Lung (tissue), 16 donors: ENCODE data around the gene NETO1. TPM values are rescaled to one million over a fixed set of nuclear protein-coding genes. Genes with fewer than 3 reads are reported as not detected.

ENCODE experiments used
- ATAC-seq: fragments of 200-7000 bp; cut with Tn5 transposase; one replicate; pipeline ENCODE4 v1.9.1; 2020; ENCODE audit warnings: moderate number of reproducible peaks; ENCODE audit not compliant: insufficient read depth, low FRiP score
- DNase-seq, 3 donors: peaks; one replicate each; pipeline ENCODE4 v3.0.0-alpha.2; 2013 to 2017
- H3K27ac ChIP-seq, 2 donors: one replicate each; pipeline ENCODE4 v1.5.1; 2013; ENCODE audit warnings: mild to moderate bottlenecking in 2 of 2, moderate library complexity in 2 of 2, control low read depth in 1 of 2, inconsistent platforms in 1 of 2, low read depth in 1 of 2, low read length in 1 of 2
- H3K27me3 ChIP-seq, 3 donors: one replicate each; pipeline ENCODE4 v1.5.1; 2013; ENCODE audit warnings: low read length in 2 of 3; ENCODE audit not compliant: control insufficient read depth in 3 of 3, insufficient read depth in 3 of 3
- H3K36me3 ChIP-seq, 4 donors: one replicate each; pipeline ENCODE4 v1.5.1; 2013; ENCODE audit warnings: low read length in 4 of 4, mild to moderate bottlenecking in 1 of 4, moderate library complexity in 1 of 4; ENCODE audit not compliant: control insufficient read depth in 4 of 4, insufficient read depth in 4 of 4
- H3K4me1 ChIP-seq, 5 donors: one replicate each; pipeline ENCODE4 v1.5.1; 2013; ENCODE audit warnings: low read length in 5 of 5, mild to moderate bottlenecking in 2 of 5, moderate library complexity in 1 of 5; ENCODE audit not compliant: control insufficient read depth in 5 of 5, insufficient read depth in 5 of 5
- H3K4me3 ChIP-seq: one replicate; pipeline ENCODE4 v1.5.1; 2013; ENCODE audit warnings: mild to moderate bottlenecking, control low read depth, moderate library complexity
- H3K9ac ChIP-seq, 2 donors: one replicate each; pipeline ENCODE4 v1.5.1; 2013; ENCODE audit warnings: low read length in 2 of 2, control low read depth in 1 of 2; ENCODE audit not compliant: insufficient read depth in 1 of 2
- H3K9me3 ChIP-seq, 4 donors: one replicate each; pipeline ENCODE4 v1.5.1; 2013; ENCODE audit warnings: low read length in 3 of 4, mild to moderate bottlenecking in 1 of 4, moderate library complexity in 1 of 4; ENCODE audit not compliant: control insufficient read depth in 4 of 4, insufficient read depth in 3 of 4
- WGBS, 2 donors: extraction: QIAGEN DNeasy Blood & Tissue Kit; methylation state at CpG; one replicate each; pipeline ENCODE4 v1.1.7; 2013; 5-methylcytosine and 5-hydroxymethylcytosine counted together
- long read RNA-seq, 5 donors: transcript quantifications; one replicate each; lab custom pipeline, GENCODE V29; 2026
- polyA plus RNA-seq, 2 donors: library from polyadenylated mRNA; stranded (reverse); fragments of 200-250 nt; gene quantifications; one replicate each; pipeline ENCODE4 v1.2.1, GENCODE V29; 2013
- total RNA-seq, 2 donors: library from RNA; depleted of rRNA in 1 of 2; stranded (reverse); fragments of >200 nt in 1 of 2; gene quantifications; one replicate each; pipeline ENCODE4 v1.2.1, GENCODE V29; 2014 to 2021
- TF ChIP-seq, protein P1 (sequence below): IDR thresholded peaks from 2 replicates; pipeline ENCODE4 v1.5.1; 2012; ENCODE audit warnings: mild to moderate bottlenecking; ENCODE audit errors: control extremely low read depth, extremely low read depth
- donor health status: control.
- donor health status: control.
- donor health status: Bipolar disorder and iron deficiency.
- donor health status: healthy.
- donor health status: DM: yes; HTN: yes; CAD: no.

NETO1 gene, protein sequence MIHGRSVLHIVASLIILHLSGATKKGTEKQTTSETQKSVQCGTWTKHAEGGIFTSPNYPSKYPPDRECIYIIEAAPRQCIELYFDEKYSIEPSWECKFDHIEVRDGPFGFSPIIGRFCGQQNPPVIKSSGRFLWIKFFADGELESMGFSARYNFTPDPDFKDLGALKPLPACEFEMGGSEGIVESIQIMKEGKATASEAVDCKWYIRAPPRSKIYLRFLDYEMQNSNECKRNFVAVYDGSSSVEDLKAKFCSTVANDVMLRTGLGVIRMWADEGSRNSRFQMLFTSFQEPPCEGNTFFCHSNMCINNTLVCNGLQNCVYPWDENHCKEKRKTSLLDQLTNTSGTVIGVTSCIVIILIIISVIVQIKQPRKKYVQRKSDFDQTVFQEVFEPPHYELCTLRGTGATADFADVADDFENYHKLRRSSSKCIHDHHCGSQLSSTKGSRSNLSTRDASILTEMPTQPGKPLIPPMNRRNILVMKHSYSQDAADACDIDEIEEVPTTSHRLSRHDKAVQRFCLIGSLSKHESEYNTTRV
- total RNA-seq: not detected
- under 1 TPM in 1 of 2 donors, not detected in 1; 0.05 TPM for polyA plus RNA-seq
- long read RNA-seq, donor 1: 0 reads
- long read RNA-seq, donor 2: 0 reads
- long read RNA-seq, donor 3: 0 reads
- long read RNA-seq, donor 4: 0 reads
- long read RNA-seq, donor 5: 0 reads

DNA sequence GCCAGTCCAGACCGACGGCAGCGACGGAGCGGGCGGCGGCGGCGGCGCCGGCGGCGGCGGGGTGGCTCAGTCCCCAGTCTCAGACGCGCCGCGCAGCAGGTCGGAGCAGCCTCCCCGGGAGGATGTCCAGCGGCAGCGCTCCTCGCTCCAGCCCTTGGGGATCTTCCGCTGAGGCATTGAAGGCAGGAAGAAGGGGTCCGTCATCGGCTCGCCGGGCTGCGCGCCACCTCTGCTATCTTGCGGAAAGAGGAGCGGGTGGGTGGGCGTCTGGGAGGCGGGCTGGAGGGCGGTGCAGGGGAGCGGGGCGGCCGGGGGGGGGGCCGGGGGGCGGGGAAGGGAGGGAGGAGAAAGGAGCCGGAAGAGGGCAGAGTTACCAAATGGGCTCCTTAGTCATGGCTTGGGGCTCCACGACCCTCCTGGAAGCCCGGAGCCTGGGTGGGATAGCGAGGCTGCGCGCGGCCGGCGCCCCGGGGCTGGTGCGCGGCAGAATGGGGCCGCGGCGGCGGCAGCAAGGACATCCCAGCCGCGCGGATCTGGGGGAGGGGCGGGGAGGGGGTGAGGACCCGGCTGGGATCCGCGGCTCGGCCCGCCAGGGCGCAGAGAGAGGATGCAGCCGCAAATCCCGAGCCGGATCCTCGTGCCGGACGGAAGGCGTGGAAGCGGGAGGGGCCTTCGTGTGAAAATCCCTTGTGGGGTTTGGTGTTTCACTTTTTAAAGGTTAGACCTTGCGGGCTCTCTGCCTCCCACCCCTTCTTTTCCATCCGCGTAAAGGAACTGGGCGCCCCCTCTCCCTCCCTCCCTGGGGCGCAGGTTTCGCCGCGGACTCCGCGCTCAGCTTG, at the start of gene NETO1:
TSS of gene NETO1 (minus strand) at position 242 of the 839 bp plus-strand sequence. CDS start 696 bp downstream, outside the sequence.
- peaks cover 0 to 15% (median 0%) of the 10 kb centered on the region in 4 donors for H3K9me3 ChIP-seq
- DNase-seq: peak in 2 of 3 donors; percentile 17 to 18
- TF ChIP-seq, protein P1, sequence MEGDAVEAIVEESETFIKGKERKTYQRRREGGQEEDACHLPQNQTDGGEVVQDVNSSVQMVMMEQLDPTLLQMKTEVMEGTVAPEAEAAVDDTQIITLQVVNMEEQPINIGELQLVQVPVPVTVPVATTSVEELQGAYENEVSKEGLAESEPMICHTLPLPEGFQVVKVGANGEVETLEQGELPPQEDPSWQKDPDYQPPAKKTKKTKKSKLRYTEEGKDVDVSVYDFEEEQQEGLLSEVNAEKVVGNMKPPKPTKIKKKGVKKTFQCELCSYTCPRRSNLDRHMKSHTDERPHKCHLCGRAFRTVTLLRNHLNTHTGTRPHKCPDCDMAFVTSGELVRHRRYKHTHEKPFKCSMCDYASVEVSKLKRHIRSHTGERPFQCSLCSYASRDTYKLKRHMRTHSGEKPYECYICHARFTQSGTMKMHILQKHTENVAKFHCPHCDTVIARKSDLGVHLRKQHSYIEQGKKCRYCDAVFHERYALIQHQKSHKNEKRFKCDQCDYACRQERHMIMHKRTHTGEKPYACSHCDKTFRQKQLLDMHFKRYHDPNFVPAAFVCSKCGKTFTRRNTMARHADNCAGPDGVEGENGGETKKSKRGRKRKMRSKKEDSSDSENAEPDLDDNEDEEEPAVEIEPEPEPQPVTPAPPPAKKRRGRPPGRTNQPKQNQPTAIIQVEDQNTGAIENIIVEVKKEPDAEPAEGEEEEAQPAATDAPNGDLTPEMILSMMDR: no peak
- WGBS, 2 donors: 0 to 3% methylated on average over 47 to 77 of the region's 85 CpGs
- ATAC-seq: no peak
- H3K9ac ChIP-seq: no peak within 1 kb of the TSS
- no peaks in the 10 kb centered on the region for H3K36me3 ChIP-seq
- H3K27me3 ChIP-seq: peaks cover 23 to 69% (median 38%) of the 10 kb centered on the region in 3 donors
- H3K27ac ChIP-seq: no peak within 1 kb of the TSS
- H3K4me3 ChIP-seq: no peak within 1 kb of the TSS
- peaks cover 0 to 19% (median 0%) of the 10 kb centered on the region in 5 donors for H3K4me1 ChIP-seq

DNA sequence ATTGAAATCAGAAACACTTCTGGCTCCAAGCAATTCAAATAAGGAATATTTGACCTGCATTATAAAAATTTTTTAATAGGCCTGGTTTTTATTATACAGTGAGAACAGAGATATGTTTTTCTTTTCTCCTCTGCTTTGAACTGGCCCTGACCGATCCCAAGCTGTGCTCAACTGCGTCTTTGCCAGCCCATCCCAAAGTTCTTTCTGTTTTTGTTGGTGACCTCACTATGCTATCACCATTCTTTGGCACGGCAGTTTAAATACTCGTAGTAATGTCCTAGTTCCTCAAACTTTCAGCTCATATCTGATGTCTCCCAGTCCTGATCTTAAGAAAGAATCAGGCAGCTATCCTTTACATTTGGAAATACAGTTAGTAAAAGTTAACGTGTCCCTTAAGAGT, 42.3 kb upstream of the NETO1 start:
- no peaks in the 10 kb centered on the region for H3K27me3 ChIP-seq
- DNase-seq (no peak), ATAC-seq (no peak)
- no peak overlapping the region for H3K27ac ChIP-seq
- no peaks in the 10 kb centered on the region for H3K36me3 ChIP-seq
- no peak overlapping the region for H3K4me3 ChIP-seq
- no peaks in the 10 kb centered on the region for H3K4me1 ChIP-seq
- no peaks in the 10 kb centered on the region for H3K9me3 ChIP-seq
- WGBS, 2 donors: 84 to 85% methylated on average over 5 of the region's 5 CpGs
- H3K9ac ChIP-seq: no peak overlapping the region
- TF ChIP-seq, protein P1: no peak

DNA sequence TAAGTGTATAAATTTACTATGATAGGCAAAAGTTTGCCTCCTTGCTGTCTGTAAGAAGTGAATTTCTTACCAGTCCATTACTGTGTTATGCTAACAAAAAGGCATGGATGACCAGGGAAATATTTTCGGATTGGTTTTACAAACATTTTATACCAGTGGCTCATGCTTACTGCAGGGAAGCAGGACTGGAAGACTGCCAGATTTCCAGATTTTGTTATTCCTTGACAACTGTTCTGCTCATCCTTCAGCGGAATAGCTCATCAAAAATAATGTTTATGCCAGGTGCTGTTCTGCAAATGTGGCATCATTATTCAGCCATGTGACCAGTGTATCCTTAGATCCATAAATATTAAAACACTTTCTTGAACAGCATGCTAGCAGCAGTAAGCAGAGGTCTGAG, 40.4 kb upstream of the NETO1 start:
- Histone ChIP-seq H3K9ac (no peak overlapping the region), H3K4me3 (no peak overlapping the region), H3K9me3 (no peaks in the 10 kb centered on the region), H3K36me3 (no peaks in the 10 kb centered on the region), H3K4me1 (no peaks in the 10 kb centered on the region), H3K27me3 (no peaks in the 10 kb centered on the region), H3K27ac (no peak overlapping the region)
- no peak for ATAC-seq
- 40 to 42% methylated on average over 2 of the region's 2 CpGs for WGBS, 2 donors
- TF ChIP-seq, protein P1: no peak
- DNase-seq: peak in 1 of 3 donors; percentile 2
